Head of caudate nucleus (tissue), 42 donors: ENCODE data around the gene TMEM253.
A peak's percentile ranks its signal among the peaks of the same experiment; 100 is the strongest.

Experiments
- DNase-seq, 42 donors: peaks; one replicate each; pipeline versions ENCODE4 v3.0.0 to v3.0.0-alpha.2; 2020 to 2021; ENCODE audit warnings: mixed read lengths in 7 of 42
- intact Hi-C: fragments of 100-400 bp; cut with DNase I; formaldehyde crosslinking; loops from one replicate; pipeline ENCODE4 v1.15.0; 2022

The TMEM253 gene

GRCh38 chr14:21098892-21099595 is 1.8 kb upstream of the TMEM253 start:
- intact Hi-C loops = no loop called here

GRCh38 chr14:21099596-21099985 is 1.3 kb upstream of the TMEM253 start:
- intact Hi-C loops = no loop called here
- DNase-seq = no peak

More at GRCh38 chr14:21098892-21099595, 1.8 kb upstream of the TMEM253 start:
- no peak for DNase-seq

GRCh38 chr14:21101802-21102413 is 1.0 kb downstream of the TMEM253 start:
- intact Hi-C loops = loop anchor here (10.0 kb wide), 3 partner anchors 247 to 453 kb away; no protein-coding TSS in a partner anchor

GRCh38 chr14:21102521-21103410 is 1.9 kb downstream of the TMEM253 start:
- no peak for DNase-seq

More at GRCh38 chr14:21101802-21102413, 1.0 kb downstream of the TMEM253 start:
- peak in 2 of 42 donors; percentile 20 to 21 for DNase-seq

GRCh38 chr14:21103411-21103709 is 2.5 kb downstream of the TMEM253 start:
- DNase-seq = no peak
- intact Hi-C loops = loop anchor here (10.0 kb wide), 3 partner anchors 249 to 451 kb away; no protein-coding TSS in a partner anchor

More at GRCh38 chr14:21102521-21103410, 1.9 kb downstream of the TMEM253 start:
- intact Hi-C loops = loop anchor here (10.0 kb wide), 3 partner anchors 248 to 452 kb away; no protein-coding TSS in a partner anchor

- peak; percentile 93 to 99 (median 98) for DNase-seq
- intact Hi-C loops = loop anchor here (10.0 kb wide), 3 partner anchors 249 to 451 kb away; no protein-coding TSS in a partner anchor
These were observed 3.0 kb downstream of the TMEM253 start for GRCh38 chr14:21103710-21104447.

- intact Hi-C loops = loop anchor here (10.0 kb wide), 3 partner anchors 250 to 450 kb away; no protein-coding TSS in a partner anchor
These were observed 3.7 kb downstream of the TMEM253 start for GRCh38 chr14:21104448-21105060.

GRCh38 chr14:21105095-21105494 is 4.2 kb downstream of the TMEM253 start:
- intact Hi-C loops = loop anchor here (10.0 kb wide), 3 partner anchors 250 to 450 kb away; no protein-coding TSS in a partner anchor
- no peak for DNase-seq

More at GRCh38 chr14:21104448-21105060, 3.7 kb downstream of the TMEM253 start:
- DNase-seq = peak; percentile 73 to 94 (median 85)

GRCh38 chr14:21106176-21106497 is 5.3 kb downstream of the TMEM253 start:
- DNase-seq = no peak
- intact Hi-C loops = loop anchor here (10.0 kb wide), 3 partner anchors 251 to 449 kb away; no protein-coding TSS in a partner anchor

GRCh38 chr14:21106498-21107282 is 5.8 kb downstream of the TMEM253 start:
- intact Hi-C loops = loop anchor here (10.0 kb wide), 3 partner anchors 252 to 448 kb away; no protein-coding TSS in a partner anchor
- DNase-seq = peak; percentile 60 to 93 (median 85)

GRCh38 chr14:21107283-21107800 is 6.5 kb downstream of the TMEM253 start:
- intact Hi-C loops = loop anchor here (10.0 kb wide), 3 partner anchors 253 to 447 kb away; no protein-coding TSS in a partner anchor
- no peak for DNase-seq

- intact Hi-C loops = loop anchor here (10.0 kb wide), 3 partner anchors 254 to 446 kb away; no protein-coding TSS in a partner anchor
- DNase-seq = no peak
These were observed 7.9 kb downstream of the TMEM253 start for GRCh38 chr14:21108791-21109190.

- intact Hi-C loops = loop anchor here (10.0 kb wide), 3 partner anchors 255 to 445 kb away; no protein-coding TSS in a partner anchor
- DNase-seq = no peak
These were observed 8.7 kb downstream of the TMEM253 start for GRCh38 chr14:21109377-21110138.

- DNase-seq = no peak
- intact Hi-C loops = no loop called here
These were observed 11.4 kb downstream of the TMEM253 start for GRCh38 chr14:21112255-21112654.

GRCh38 chr14:21113369-21113768 is 12.5 kb downstream of the TMEM253 start:
- DNase-seq = no peak
- intact Hi-C loops = no loop called here

- no peak for DNase-seq
- intact Hi-C loops = no loop called here
These were observed 18.1 kb downstream of the TMEM253 start for GRCh38 chr14:21118933-21119332.
